WTC11 (cell line): ENCODE results near the gene ATP5F1A.

Experiments used
- ESRRA ChIP-seq: sonication (generic); formaldehyde crosslinking; IDR thresholded peaks from 2 replicates; pipeline ENCODE4 v1.8.1; 2022; ENCODE audit warnings: mild to moderate bottlenecking, missing genetic modification reagents, borderline replicate concordance
- FOXJ3 ChIP-seq: sonication (generic); formaldehyde crosslinking; IDR thresholded peaks from 2 replicates; pipeline ENCODE4 v1.9.0; 2021; ENCODE audit warnings: missing genetic modification reagents, mild to moderate bottlenecking, borderline replicate concordance
- KAT7 ChIP-seq: sonication (generic); formaldehyde crosslinking; IDR thresholded peaks from 2 replicates; pipeline ENCODE4 v1.8.1; 2023; ENCODE audit warnings: missing genetic modification reagents, mild to moderate bottlenecking, borderline replicate concordance
- PRRX2 ChIP-seq: fragments of 250-450 bp; sonication (Bioruptor Pico); IDR thresholded peaks from 2 replicates; pipeline ENCODE4 v1.8.0; 2021; ENCODE audit warnings: mild to moderate bottlenecking
- ZNF121 ChIP-seq: sonication (generic); formaldehyde crosslinking; IDR thresholded peaks from 2 replicates; pipeline ENCODE4 v1.8.0; 2023; ENCODE audit warnings: missing genetic modification reagents
- ZNF232 ChIP-seq: sonication (generic); formaldehyde crosslinking; IDR thresholded peaks from 2 replicates; pipeline ENCODE4 v1.8.0; 2022; ENCODE audit warnings: mild to moderate bottlenecking, missing genetic modification reagents
- TF ChIP-seq, protein P1 (sequence below): fragments of 200-600 bp; IDR thresholded peaks from 2 replicates; pipeline ENCODE4 v1.8.0; 2022; ENCODE audit warnings: antibody characterized with exemption
- TF ChIP-seq, protein P2 (sequence below): sonication (generic); formaldehyde crosslinking; IDR thresholded peaks from 2 replicates; pipeline ENCODE4 v1.8.1; 2022; ENCODE audit warnings: mild to moderate bottlenecking, moderate library complexity, missing genetic modification reagents
- TF ChIP-seq, protein P3 (sequence below): sonication (generic); formaldehyde crosslinking; conservative IDR thresholded peaks from 2 replicates; pipeline ENCODE4 v1.8.1; 2023; ENCODE audit warnings: mild to moderate bottlenecking, low read depth, missing genetic modification reagents, moderate library complexity
- TF ChIP-seq, protein P4 (sequence below): sonication (generic); formaldehyde crosslinking; IDR thresholded peaks from 2 replicates; pipeline ENCODE4 v1.8.1; 2023; ENCODE audit warnings: mild to moderate bottlenecking, missing genetic modification reagents, moderate library complexity
- TF ChIP-seq, protein P5 (sequence below): sonication (generic); formaldehyde crosslinking; IDR thresholded peaks from 2 replicates; pipeline ENCODE4 v1.8.0; 2022; ENCODE audit warnings: mild to moderate bottlenecking, missing genetic modification reagents
- TF ChIP-seq, protein P6 (sequence below): sonication (generic); formaldehyde crosslinking; conservative IDR thresholded peaks from 2 replicates; pipeline ENCODE4 v1.8.1; 2022; ENCODE audit warnings: mild to moderate bottlenecking, missing genetic modification reagents

DNA sequence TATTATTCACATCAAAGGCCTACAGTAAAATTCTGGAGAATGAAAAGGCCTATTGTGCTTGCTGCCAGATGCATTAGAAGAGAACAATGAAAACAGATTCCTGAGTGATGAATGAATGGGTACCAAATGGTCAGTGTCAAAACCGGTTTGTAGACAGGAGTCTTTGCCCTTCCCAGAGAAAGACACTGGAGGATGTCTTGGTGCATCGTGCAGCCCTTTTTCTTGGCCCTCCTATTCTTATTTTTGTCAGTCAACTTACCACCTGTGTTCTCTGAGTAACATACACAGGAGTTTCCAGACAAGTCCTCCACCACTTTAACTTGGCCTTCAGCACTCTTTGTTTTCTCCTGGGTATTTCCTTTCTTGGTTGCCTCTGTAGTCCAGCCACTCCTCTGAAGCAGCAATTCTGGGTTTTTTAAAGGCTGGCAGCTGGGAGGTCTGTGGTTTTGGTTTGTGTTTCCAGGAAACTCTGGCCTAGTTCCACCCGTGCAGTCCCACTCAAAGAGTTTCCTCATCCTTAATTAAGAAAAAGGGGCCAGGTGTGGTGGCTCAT is 55.4 kb downstream of the ATP5F1A start:
- TF ChIP-seq, protein P1, sequence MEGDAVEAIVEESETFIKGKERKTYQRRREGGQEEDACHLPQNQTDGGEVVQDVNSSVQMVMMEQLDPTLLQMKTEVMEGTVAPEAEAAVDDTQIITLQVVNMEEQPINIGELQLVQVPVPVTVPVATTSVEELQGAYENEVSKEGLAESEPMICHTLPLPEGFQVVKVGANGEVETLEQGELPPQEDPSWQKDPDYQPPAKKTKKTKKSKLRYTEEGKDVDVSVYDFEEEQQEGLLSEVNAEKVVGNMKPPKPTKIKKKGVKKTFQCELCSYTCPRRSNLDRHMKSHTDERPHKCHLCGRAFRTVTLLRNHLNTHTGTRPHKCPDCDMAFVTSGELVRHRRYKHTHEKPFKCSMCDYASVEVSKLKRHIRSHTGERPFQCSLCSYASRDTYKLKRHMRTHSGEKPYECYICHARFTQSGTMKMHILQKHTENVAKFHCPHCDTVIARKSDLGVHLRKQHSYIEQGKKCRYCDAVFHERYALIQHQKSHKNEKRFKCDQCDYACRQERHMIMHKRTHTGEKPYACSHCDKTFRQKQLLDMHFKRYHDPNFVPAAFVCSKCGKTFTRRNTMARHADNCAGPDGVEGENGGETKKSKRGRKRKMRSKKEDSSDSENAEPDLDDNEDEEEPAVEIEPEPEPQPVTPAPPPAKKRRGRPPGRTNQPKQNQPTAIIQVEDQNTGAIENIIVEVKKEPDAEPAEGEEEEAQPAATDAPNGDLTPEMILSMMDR, result no peak
- no peak for TF ChIP-seq ESRRA
- TF ChIP-seq KAT7 (CRISPR knock-in tag), result no peak
- TF ChIP-seq ZNF121 (CRISPR knock-in tag), result no peak
- TF ChIP-seq, protein P2, sequence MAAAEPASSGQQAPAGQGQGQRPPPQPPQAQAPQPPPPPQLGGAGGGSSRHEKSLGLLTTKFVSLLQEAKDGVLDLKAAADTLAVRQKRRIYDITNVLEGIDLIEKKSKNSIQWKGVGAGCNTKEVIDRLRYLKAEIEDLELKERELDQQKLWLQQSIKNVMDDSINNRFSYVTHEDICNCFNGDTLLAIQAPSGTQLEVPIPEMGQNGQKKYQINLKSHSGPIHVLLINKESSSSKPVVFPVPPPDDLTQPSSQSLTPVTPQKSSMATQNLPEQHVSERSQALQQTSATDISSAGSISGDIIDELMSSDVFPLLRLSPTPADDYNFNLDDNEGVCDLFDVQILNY (CRISPR knock-in tag), result no peak
- TF ChIP-seq ZNF232 (CRISPR knock-in tag), result no peak
- TF ChIP-seq, protein P3, sequence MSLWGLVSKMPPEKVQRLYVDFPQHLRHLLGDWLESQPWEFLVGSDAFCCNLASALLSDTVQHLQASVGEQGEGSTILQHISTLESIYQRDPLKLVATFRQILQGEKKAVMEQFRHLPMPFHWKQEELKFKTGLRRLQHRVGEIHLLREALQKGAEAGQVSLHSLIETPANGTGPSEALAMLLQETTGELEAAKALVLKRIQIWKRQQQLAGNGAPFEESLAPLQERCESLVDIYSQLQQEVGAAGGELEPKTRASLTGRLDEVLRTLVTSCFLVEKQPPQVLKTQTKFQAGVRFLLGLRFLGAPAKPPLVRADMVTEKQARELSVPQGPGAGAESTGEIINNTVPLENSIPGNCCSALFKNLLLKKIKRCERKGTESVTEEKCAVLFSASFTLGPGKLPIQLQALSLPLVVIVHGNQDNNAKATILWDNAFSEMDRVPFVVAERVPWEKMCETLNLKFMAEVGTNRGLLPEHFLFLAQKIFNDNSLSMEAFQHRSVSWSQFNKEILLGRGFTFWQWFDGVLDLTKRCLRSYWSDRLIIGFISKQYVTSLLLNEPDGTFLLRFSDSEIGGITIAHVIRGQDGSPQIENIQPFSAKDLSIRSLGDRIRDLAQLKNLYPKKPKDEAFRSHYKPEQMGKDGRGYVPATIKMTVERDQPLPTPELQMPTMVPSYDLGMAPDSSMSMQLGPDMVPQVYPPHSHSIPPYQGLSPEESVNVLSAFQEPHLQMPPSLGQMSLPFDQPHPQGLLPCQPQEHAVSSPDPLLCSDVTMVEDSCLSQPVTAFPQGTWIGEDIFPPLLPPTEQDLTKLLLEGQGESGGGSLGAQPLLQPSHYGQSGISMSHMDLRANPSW, result no peak
- TF ChIP-seq, protein P4, sequence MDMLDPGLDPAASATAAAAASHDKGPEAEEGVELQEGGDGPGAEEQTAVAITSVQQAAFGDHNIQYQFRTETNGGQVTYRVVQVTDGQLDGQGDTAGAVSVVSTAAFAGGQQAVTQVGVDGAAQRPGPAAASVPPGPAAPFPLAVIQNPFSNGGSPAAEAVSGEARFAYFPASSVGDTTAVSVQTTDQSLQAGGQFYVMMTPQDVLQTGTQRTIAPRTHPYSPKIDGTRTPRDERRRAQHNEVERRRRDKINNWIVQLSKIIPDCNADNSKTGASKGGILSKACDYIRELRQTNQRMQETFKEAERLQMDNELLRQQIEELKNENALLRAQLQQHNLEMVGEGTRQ (CRISPR knock-in tag), result no peak
- TF ChIP-seq, protein P5, sequence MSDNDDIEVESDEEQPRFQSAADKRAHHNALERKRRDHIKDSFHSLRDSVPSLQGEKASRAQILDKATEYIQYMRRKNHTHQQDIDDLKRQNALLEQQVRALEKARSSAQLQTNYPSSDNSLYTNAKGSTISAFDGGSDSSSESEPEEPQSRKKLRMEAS (CRISPR knock-in tag), result no peak
- no peak for TF ChIP-seq PRRX2 (CRISPR knock-in tag)
- TF ChIP-seq, protein P6, sequence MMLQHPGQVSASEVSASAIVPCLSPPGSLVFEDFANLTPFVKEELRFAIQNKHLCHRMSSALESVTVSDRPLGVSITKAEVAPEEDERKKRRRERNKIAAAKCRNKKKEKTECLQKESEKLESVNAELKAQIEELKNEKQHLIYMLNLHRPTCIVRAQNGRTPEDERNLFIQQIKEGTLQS (CRISPR knock-in tag), result no peak
- no peak for TF ChIP-seq FOXJ3 (CRISPR knock-in tag)
